ENCODE results near the gene TLCD3A. TPM values are rescaled to one million over a fixed set of nuclear protein-coding genes. Genes with fewer than 3 reads are reported as not detected.
"Not testable (repeated sequence)": the region's sequence is repeated elsewhere in the genome, so short reads cannot be mapped to it uniquely, and the experiment has no call there.

The TLCD3A gene
- total RNA-seq, 4 donors from 2014 or later: 47.8 to 120 (median 79.4) TPM

DNA sequence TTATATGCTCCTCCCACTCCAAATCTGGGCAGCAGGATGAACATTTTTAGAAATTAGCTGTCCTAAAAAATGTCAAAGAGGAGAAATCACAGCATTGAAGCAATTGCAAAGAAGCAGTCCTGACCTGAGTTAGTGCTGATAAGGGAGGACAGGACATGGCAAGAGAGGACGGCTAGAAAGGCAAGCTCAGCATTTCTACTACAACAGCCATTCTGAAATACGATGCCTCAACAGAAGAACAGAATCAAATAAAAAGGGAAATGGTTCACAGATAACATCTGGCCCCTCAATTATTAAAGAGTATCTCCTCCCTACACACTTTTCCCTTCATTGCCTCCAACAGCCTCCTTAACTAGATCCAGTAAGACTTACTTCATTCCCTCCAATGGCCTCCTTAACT, 36.0 kb upstream of the TLCD3A start:
- H3K4me3 ChIP-seq: no peak overlapping the region
- no peaks in the 10 kb centered on the region for H3K4me1 ChIP-seq
- TF ChIP-seq, protein P1, sequence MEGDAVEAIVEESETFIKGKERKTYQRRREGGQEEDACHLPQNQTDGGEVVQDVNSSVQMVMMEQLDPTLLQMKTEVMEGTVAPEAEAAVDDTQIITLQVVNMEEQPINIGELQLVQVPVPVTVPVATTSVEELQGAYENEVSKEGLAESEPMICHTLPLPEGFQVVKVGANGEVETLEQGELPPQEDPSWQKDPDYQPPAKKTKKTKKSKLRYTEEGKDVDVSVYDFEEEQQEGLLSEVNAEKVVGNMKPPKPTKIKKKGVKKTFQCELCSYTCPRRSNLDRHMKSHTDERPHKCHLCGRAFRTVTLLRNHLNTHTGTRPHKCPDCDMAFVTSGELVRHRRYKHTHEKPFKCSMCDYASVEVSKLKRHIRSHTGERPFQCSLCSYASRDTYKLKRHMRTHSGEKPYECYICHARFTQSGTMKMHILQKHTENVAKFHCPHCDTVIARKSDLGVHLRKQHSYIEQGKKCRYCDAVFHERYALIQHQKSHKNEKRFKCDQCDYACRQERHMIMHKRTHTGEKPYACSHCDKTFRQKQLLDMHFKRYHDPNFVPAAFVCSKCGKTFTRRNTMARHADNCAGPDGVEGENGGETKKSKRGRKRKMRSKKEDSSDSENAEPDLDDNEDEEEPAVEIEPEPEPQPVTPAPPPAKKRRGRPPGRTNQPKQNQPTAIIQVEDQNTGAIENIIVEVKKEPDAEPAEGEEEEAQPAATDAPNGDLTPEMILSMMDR (IDR thresholded peaks at IDR 0.05): no peak
- TF ChIP-seq POLR2AphosphoS5 (IDR thresholded peaks at IDR 0.05): no peak
- TF ChIP-seq EP300 (IDR thresholded peaks at IDR 0.05): no peak
- no peak for TF ChIP-seq POLR2A (IDR thresholded peaks at IDR 0.05)
- WGBS: 79% methylated on average over 2 of the region's 2 CpGs
- H3K9me3 ChIP-seq: no peaks in the 10 kb centered on the region
- H3K27ac ChIP-seq: no peak overlapping the region
- no peaks in the 10 kb centered on the region for H3K27me3 ChIP-seq
- peaks cover 49% of the 10 kb centered on the region for H3K36me3 ChIP-seq
- no peak for DNase-seq (ENCODE audit: low spot score in 2 of 2)

DNA sequence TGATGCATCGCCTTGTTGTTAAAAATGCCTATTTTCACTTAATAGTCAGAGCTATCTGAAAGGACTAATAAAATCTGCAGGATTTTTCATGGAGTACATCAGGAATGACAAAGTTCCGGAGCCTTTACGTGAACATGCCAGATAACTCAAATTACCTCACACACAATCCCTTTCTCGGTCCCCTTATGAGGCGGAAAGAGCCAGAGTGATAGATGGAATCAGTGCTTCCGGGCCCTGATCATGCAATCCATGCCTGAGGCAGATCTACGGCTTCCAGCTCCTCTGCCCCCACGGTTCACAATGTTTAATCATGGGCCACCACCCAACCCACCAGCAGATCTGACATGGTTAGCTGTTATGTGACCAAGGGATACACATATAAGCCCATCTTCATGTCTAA, 34.7 kb upstream of the TLCD3A start:
- Histone ChIP-seq H3K27me3 (no peaks in the 10 kb centered on the region), H3K4me1 (no peaks in the 10 kb centered on the region), H3K9me3 (no peaks in the 10 kb centered on the region), H3K36me3 (peaks cover 54% of the 10 kb centered on the region), H3K4me3 (no peak overlapping the region), H3K27ac (no peak overlapping the region)
- 91% methylated on average over 8 of the region's 8 CpGs for WGBS
- DNase-seq (ENCODE audit: low spot score in 2 of 2): no peak
- no peak for TF ChIP-seq EP300 (IDR thresholded peaks at IDR 0.05)
- TF ChIP-seq, protein P1 (IDR thresholded peaks at IDR 0.05): no peak
- no peak for TF ChIP-seq POLR2AphosphoS5 (IDR thresholded peaks at IDR 0.05)
- no peak for TF ChIP-seq POLR2A (IDR thresholded peaks at IDR 0.05)

DNA sequence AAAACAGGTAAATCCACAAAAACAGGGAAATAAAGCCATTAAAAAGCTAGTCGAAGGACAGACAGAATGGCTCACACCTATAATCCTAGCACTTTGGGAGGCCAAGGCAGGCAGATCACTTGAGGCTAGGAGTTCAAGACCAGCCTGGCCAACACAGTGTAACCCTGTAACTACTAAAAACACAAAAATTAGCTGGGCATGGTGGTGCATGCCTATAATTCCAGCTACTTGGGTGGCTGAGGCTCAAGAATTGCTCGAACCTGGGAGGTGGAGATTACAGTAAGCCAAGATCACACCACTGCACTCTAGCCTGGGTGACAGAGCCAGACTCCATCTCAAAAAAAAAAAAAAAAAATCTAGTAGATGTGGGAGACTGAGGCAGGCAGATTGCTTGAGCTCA, 34.3 kb upstream of the TLCD3A start:
- H3K27ac ChIP-seq; DNase-seq (ENCODE audit: low spot score in 2 of 2); H3K4me1 ChIP-seq; H3K4me3 ChIP-seq; H3K27me3 ChIP-seq; H3K9me3 ChIP-seq: not testable (repeated sequence)
- peaks cover 54% of the 10 kb centered on the region for H3K36me3 ChIP-seq
- 78% methylated on average over 2 of the region's 2 CpGs for WGBS

DNA sequence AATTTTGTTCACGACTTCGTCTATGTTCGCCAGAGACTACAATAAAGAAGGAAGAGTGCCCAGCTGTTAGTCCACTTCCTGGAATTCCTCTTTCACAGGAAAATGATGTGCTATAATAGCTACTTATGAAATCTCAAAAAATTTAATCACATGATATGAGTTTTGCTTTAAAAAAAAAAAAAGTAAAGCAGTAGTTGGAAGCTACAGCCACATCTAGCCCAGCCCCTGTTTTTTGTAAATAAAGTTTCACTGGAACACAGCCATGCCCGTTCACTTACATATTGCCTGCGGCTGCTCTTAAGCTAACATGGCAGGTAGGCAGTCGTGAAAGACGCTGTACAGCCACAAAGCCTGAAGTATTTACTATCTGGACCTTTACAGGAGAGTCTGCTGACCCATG, 33.1 kb upstream of the TLCD3A start:
- Histone ChIP-seq H3K4me1 (no peaks in the 10 kb centered on the region), H3K36me3 (peaks cover 43% of the 10 kb centered on the region), H3K27ac (no peak overlapping the region), H3K9me3 (no peaks in the 10 kb centered on the region), H3K4me3 (no peak overlapping the region), H3K27me3 (no peaks in the 10 kb centered on the region)
- 76% methylated on average over 7 of the region's 7 CpGs for WGBS
- DNase-seq (ENCODE audit: low spot score in 2 of 2): no peak
- TF ChIP-seq POLR2A (IDR thresholded peaks at IDR 0.05) (no peak), POLR2AphosphoS5 (IDR thresholded peaks at IDR 0.05) (no peak), EP300 (IDR thresholded peaks at IDR 0.05) (no peak)
- TF ChIP-seq, protein P1 (IDR thresholded peaks at IDR 0.05): no peak

DNA sequence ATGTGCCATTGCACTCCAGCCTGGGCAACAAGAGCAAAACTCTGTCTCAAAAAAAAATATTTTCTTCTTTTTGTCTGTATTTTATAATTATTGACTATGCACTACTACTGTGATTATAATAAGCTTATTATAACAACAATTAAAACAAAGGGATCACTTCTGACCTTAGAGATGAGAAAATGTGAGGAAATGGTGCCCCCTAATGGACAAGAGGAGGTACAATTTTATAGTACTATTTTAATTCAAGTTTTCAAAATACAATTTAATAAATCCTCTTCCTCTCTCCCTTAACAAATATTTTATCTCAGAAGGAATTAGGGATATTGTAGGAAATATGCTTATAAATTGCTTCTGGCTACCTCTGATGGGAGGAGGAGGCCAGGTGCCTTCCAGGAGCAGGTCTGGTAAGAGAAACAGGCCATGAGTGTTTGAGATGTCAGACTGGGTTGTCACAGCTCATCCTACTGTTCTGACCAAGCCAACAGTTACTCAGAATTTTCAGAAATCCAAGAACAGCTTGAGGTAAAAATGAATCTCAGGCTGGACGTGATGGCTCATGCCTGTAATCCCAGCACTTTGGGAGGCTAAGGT, 31.8 kb upstream of the TLCD3A start:
- 72% methylated on average over 1 of the region's 1 CpG for WGBS
- TF ChIP-seq POLR2A (IDR thresholded peaks at IDR 0.05) (no peak), POLR2AphosphoS5 (IDR thresholded peaks at IDR 0.05) (no peak)
- TF ChIP-seq, protein P1 (IDR thresholded peaks at IDR 0.05): peak; percentile 38 to 51
- Histone ChIP-seq H3K4me3 (no peak overlapping the region), H3K36me3 (peaks cover 35% of the 10 kb centered on the region), H3K27me3 (no peaks in the 10 kb centered on the region), H3K9me3 (no peaks in the 10 kb centered on the region), H3K4me1 (no peaks in the 10 kb centered on the region), H3K27ac (no peak overlapping the region)
- DNase-seq (ENCODE audit: low spot score in 2 of 2): no peak
